GM19397 (cell line): Measurements from ENCODE around the gene MICA.
"Not testable (repeated sequence)": the region's sequence is repeated elsewhere in the genome, so short reads cannot be mapped to it uniquely, and the experiment has no call there.

Source experiments
- ATAC-seq: cut with Tn5 transposase; IDR thresholded peaks from one replicate; pipeline ENCODE4 v1.9.1; 2021; ENCODE audit warnings: mild to moderate bottlenecking, moderate library complexity; ENCODE audit not compliant: unreplicated experiment

MICA gene

GRCh38 chr6:31403283-31404060 is at the start of gene MICA:
Gene MICA, plus strand, starts transcription at chr6:31403595. Its CDS starts 38 bp downstream, at chr6:31403633.
- ATAC-seq: peak; percentile 57

GRCh38 chr6:31354158-31354863 is 49.1 kb upstream of the MICA start:
- ATAC-seq: no peak

- no peak for ATAC-seq
These were observed 48.4 kb upstream of the MICA start for GRCh38 chr6:31354864-31355582.

- no peak for ATAC-seq
These were observed 47.8 kb upstream of the MICA start for GRCh38 chr6:31355583-31355948.

GRCh38 chr6:31356216-31356945 is 47.0 kb upstream of the MICA start:
- peak; percentile 32 for ATAC-seq

DNA sequence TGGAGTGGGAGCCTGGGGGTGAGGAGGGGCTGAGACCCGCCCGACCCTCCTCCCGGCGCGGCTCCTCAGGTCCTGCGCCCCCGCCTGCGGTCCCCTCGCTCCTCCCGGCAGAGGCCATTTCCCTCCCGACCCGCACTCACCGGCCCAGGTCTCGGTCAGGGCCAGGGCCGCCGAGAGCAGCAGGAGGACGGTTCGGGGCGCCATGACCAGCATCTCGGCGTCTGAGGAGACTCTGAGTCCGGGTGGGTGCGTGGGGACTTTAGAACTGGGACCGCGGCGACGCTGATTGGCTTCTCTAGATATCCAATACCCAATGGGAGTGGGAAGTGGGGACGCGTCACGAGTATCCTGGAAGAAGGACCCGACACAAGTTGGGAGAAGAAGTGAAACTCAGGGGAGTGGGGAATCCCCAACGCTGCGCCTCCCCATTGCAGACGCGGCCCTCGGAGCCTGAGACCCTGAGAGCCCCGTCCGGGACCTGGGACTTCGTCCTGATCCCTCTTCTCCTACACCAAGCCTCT is 46.4 kb upstream of the MICA start, which contains the start of gene HLA-B:
Gene HLA-B, minus strand, starts transcription at position 234 of the 521 bp plus-strand sequence. Its CDS starts 21 bp downstream, at position 213.
- peak; percentile 80 for ATAC-seq

- no peak for ATAC-seq
These were observed 45.5 kb upstream of the MICA start for GRCh38 chr6:31357886-31358285.

- no peak for ATAC-seq
These were observed 45.1 kb upstream of the MICA start for GRCh38 chr6:31358302-31358701.

DNA sequence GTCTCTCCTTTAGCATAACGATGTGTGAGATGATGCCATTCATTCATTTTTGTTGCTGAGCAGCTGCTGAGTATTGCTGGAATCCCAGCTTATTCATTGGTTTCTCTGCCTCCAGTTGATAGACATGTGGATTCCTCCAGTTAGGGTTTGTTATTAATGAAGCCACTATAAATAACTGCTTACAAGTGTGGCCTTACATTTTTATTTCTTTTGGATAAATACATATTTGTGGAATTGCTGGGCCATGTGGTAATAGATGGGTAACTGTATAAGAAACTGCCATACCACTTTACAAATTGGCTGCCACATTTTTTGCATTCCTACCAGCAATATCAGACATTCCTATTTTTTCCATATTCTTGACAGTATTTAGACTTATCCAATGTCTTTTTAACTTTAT is 43.8 kb upstream of the MICA start:
- ATAC-seq: no peak

DNA sequence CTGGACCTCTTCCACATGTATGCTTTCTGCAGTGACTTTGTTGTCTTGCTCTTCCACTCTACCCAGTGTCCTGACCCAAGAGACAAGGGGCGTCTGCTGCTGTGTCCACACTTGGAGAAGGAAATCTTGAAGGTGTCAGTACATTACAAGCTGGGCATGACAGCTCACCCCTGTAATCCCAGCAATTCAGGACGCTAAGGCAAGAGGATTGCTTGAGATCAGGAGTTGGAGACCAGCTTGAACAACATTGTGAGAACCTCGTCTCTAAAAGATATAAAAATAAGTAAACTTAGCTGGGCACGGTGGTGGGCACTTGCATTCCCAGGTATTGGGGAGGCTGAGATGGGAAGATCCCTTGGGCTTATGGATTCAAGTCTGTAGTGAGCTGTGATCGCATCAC is 40.6 kb upstream of the MICA start:
- ATAC-seq: no peak

- no peak for ATAC-seq
These were observed 39.6 kb upstream of the MICA start for GRCh38 chr6:31363811-31364210.

DNA sequence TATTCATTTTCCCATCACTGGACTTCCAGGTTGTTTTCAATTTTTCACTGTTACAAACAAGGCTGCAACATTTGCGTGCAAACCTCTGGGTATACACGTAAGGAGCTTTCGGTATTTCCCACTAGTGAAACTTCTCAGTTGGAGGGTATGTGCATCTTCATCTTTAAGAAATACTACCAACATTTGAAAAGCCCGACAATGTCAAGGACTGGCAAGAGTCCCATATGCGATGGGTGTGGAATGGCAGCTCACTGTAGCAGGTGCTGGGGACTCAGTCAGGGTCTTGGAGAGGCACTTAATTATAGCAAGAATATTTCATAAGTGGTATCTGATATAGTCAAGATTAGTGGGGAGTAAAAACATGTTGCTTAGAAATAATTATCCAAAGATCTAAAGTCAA is 37.5 kb upstream of the MICA start:
- ATAC-seq: no peak

DNA sequence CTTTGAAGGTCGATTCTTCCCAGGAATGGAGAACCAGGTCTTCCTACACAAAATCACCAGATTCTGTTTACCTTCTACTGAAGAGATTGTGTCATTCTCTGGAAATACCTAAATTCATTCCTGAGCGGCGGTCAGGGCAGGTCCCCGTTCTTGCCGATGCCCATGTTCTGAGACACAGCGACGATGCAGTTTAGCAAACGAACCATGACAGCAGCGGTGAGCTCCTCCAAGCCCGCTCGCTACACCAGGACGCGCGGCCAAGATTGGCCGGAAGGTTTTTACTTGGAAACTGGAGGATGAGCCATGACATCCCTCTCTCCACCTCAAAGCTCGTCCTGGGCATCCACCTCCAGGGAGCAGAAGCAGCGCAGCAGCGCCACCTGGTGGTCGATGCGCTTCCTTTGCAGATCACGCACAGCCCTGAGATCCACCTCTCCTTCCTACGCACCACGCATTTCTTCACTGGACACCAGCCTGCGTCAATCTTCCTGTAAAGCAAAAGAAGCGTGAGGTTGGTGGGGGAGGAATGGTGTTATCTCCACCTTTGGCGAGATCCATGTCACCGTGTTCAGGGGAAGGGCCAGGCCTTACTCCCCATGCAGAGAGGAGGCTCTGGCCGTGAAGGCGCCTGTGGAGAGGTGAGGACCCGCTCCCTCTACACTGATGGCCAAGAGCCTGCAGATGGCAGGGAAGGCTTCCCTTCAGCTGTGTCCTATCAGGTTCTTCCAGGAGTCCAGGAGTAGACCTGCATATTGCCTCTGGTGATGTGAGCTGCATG is 36.5 kb upstream of the MICA start:
- ATAC-seq: no peak

- ATAC-seq: no peak
These were observed 34.9 kb upstream of the MICA start for GRCh38 chr6:31368461-31368860.

GRCh38 chr6:31374118-31374517 is 29.3 kb upstream of the MICA start:
- not testable (repeated sequence) for ATAC-seq

DNA sequence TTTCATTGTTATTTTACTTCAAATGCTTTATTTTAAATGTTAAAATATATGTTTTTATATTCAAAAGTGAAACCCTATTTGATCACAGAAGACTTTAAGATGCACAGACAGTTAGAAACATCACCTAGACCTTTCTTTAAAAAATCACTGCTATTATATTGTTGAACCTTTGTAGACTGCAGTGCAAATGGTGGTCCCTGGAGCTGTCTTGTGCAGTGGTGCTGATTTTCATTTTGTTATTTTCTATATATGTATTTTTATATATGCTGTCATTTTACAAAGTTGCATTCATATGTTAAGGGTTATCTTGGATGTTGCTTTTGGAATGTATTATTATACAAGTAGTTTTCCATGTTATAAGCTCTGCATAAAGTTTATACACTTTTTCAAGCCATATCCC is 27.7 kb upstream of the MICA start:
- ATAC-seq: no peak

DNA sequence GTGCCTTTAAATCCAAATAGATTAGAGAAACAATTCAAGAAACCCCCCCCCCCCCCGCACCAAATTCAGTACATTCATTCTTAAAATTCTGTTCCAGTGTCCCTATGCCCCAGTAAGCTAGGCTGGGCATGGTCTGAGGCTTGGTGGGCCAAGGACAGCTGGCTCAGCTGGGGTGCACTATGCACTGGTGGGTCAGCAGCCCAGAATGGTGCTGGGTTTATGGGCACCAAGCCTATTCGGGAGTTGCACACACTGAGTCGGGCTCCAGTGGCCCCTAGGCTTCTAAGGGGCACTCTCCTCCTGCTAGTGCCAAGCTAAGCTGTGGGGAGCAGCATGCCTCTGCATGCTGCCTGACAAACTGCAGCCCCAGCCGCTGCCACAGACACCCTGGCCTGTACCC is 26.4 kb upstream of the MICA start:
- no peak for ATAC-seq

DNA sequence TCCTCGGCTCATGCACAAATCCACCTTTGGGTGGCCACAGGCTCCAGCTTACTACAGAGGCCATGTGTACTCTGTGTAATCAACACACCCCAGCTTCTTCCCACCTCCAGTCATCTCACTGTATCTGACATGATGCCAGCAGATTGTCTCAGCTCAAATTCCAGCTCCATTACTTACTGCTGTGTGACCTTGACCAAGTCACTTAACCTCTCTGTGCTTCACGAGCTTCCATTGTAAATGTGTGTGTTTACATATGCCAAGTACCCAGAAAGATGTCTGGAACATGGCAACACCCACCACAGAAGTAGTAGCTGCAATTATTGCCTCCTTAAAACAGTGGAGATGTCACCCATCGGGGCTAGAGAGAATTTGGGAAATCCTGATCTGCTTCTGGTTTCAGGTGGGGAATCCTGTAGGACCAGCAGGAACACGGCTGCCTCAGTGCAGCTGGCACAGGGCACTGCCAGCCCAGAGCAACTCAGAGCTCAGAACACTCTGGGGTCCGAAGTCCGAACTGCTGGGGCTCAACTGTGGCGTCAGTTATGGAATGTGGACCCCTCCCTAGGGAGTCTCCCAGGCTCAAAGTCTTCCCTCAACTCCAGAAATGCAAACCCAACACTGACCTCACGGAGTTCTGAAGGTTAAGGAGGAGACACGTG is 25.2 kb upstream of the MICA start:
- ATAC-seq: no peak

DNA sequence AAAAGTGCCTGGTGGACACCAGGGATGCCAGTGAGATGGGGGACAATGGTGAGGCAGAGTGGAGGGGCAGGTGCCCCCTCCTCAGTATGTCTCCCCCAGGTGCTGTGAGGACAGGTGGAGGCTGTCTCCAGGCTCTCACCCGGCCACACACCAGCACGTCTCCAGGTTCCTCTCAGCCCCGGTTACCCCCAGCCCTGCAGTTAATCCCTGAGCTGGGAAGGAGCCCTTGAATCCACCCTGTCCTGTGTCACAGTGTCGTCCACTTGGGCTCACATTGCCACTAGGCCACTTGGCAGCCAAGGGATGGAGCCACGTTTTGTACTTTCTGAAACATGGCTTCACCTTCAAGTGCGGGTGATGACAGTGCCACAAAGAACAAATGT is 24.7 kb upstream of the MICA start:
- no peak for ATAC-seq

- no peak for ATAC-seq
These were observed 23.5 kb upstream of the MICA start for GRCh38 chr6:31379850-31380249.
